Right lobe of liver (tissue), 6 donors: ENCODE results near the gene REXO1. TPM values are rescaled to one million over a fixed set of nuclear protein-coding genes. Genes with fewer than 3 reads are reported as not detected.
A peak's percentile ranks its signal among the peaks of the same experiment; 100 is the strongest.

Source experiments
- ATAC-seq, 4 donors: fragments of 200-7000 bp; cut with Tn5 transposase; one replicate each; pipeline ENCODE4 v1.9.1; 2020; ENCODE audit warnings: mild to moderate bottlenecking in 4 of 4, moderate library complexity in 4 of 4
- DNase-seq, 3 donors: peaks; one replicate each; pipeline ENCODE4 v3.0.0-alpha.2; 2020
- H3K27ac ChIP-seq, 3 donors: fragments of 200-600 bp; one replicate each; pipeline ENCODE4 v1.8.0; 2022
- H3K27me3 ChIP-seq, 2 donors: fragments of 200-600 bp; one replicate each; pipeline ENCODE4 v1.8.0; 2022
- H3K36me3 ChIP-seq, 4 donors: fragments of 200-600 bp; sonication (generic) in 1 of 4; one replicate each; pipeline versions ENCODE4 v1.5.1 to v1.8.0; 2017 to 2022; ENCODE audit warnings: control low read depth in 1 of 4
- H3K4me1 ChIP-seq, 4 donors: fragments of 200-600 bp; sonication (generic) in 1 of 4; one replicate each; pipeline versions ENCODE4 v1.5.1 to v1.8.0; 2017 to 2022; ENCODE audit warnings: control low read depth in 1 of 4
- H3K4me3 ChIP-seq, 3 donors: fragments of 200-600 bp; one replicate each; pipeline ENCODE4 v1.8.0; 2022
- H3K9me3 ChIP-seq, 4 donors: fragments of 200-600 bp; sonication (generic) in 1 of 4; one replicate each; pipeline versions ENCODE4 v1.5.1 to v1.8.0; 2017 to 2022; ENCODE audit warnings: control low read depth in 1 of 4
- CTCF ChIP-seq, 4 donors: fragments of 200-600 bp in 3 of 4; fragments of 450-650 bp in 1 of 4; IDR thresholded peaks; one replicate each; pipeline versions ENCODE4 v1.5.1 to v1.8.0; 2016 to 2022; ENCODE audit warnings: antibody characterized with exemption in 4 of 4, mild to moderate bottlenecking in 2 of 4
- POLR2A ChIP-seq: fragments of 450-650 bp; IDR thresholded peaks from one replicate; pipeline ENCODE4 v1.6.1; 2017; ENCODE audit warnings: antibody characterized with exemption, mild to moderate bottlenecking
- WGBS: methylation state at CpG from one replicate; pipeline ENCODE4 v1.1.6; 2018; ENCODE audit warnings: low coverage, low lambda C conversion rate; ENCODE audit not compliant: insufficient coverage; ENCODE audit errors: missing lambda C conversion rate; 5-methylcytosine and 5-hydroxymethylcytosine counted together
- intact Hi-C, 2 donors: fragments of 100-400 bp; cut with DNase I; formaldehyde crosslinking; loops; one replicate each; pipeline versions ENCODE4 v1.11.2 to v1.14.1; 2022
- total RNA-seq, 6 experiments: library from RNA; depleted of rRNA in 2 of 6; stranded (reverse); fragments of >200 nt in 2 of 6; fragmentation: NEBNext Ultra II Directional in 3 of 6; extraction: Animal tissue kit (Norgen Biotek cat#: 25700) in 3 of 6; gene quantifications; one replicate each; pipeline versions ENCODE4 v1.1.0 to v1.2.4, GENCODE V29; 2016 to 2023
- donor health status: DM: no; HTN: yes; CAD: no.
- donor health status: DM: no; HTN: no; CAD: no.
- donor health status: DM: no; HTN: no; CAD: no.
- donor health status: DM: no; HTN: yes; CAD: no.
- donor health status: DM: no; HTN: yes; CAD: no.

The REXO1 gene
- total RNA-seq, 6 experiments from 2014 or later = 8.0 to 17.7 (median 12.6) TPM

- no CpG with 5 or more reads among the region's 16 CpGs for WGBS
- intact Hi-C loops = no loop called here
- no peaks in the 10 kb centered on the region for H3K27me3 ChIP-seq
- ATAC-seq = no peak
- TF ChIP-seq POLR2A = no peak
- no peak for TF ChIP-seq CTCF (IDR thresholded peaks at IDR 0.05)
- H3K4me3 ChIP-seq = no peak overlapping the region
- H3K9me3 ChIP-seq = no peaks in the 10 kb centered on the region
- DNase-seq = no peak
- peaks cover 0 to 43% (median 22%) of the 10 kb centered on the region in 4 donors for H3K4me1 ChIP-seq
- no peak overlapping the region for H3K27ac ChIP-seq
- no peaks in the 10 kb centered on the region for H3K36me3 ChIP-seq
Measured at GRCh38 chr19:1845125-1845515, 3.2 kb downstream of the REXO1 start.

GRCh38 chr19:1844513-1845124, 3.7 kb downstream of the REXO1 start:
- H3K4me3 ChIP-seq = no peak overlapping the region
- H3K27ac ChIP-seq = no peak overlapping the region
- intact Hi-C loops = no loop called here
- H3K27me3 ChIP-seq = no peaks in the 10 kb centered on the region
- no peak for TF ChIP-seq CTCF (IDR thresholded peaks at IDR 0.05)
- no peak for TF ChIP-seq POLR2A
- no peaks in the 10 kb centered on the region for H3K36me3 ChIP-seq
- peak in 1 of 3 donors; percentile 25 for DNase-seq
- no peaks in the 10 kb centered on the region for H3K9me3 ChIP-seq
- H3K4me1 ChIP-seq = peaks cover 0 to 48% (median 23%) of the 10 kb centered on the region in 4 donors
- no peak for ATAC-seq
- WGBS = 46% methylated on average over 7 of the region's 19 CpGs

- DNase-seq (peak in 1 of 3 donors; percentile 22), ATAC-seq (no peak)
- no peaks in the 10 kb centered on the region for H3K9me3 ChIP-seq
- peaks cover 0 to 56% (median 27%) of the 10 kb centered on the region in 4 donors for H3K4me1 ChIP-seq
- no peaks in the 10 kb centered on the region for H3K36me3 ChIP-seq
- no peak overlapping the region for H3K4me3 ChIP-seq
- intact Hi-C loops = no loop called here
- H3K27ac ChIP-seq = no peak overlapping the region
- TF ChIP-seq CTCF (IDR thresholded peaks at IDR 0.05) = peak in 1 of 4 donors; percentile 11
- TF ChIP-seq POLR2A = no peak
- 60% methylated on average over 4 of the region's 25 CpGs for WGBS
- H3K27me3 ChIP-seq = no peaks in the 10 kb centered on the region
Measured at GRCh38 chr19:1843646-1844394, 4.5 kb downstream of the REXO1 start.

GRCh38 chr19:1843116-1843515, 5.2 kb downstream of the REXO1 start:
- intact Hi-C loops = no loop called here
- Histone ChIP-seq H3K36me3 (no peaks in the 10 kb centered on the region), H3K9me3 (no peaks in the 10 kb centered on the region), H3K27ac (no peak overlapping the region), H3K4me1 (peaks cover 0 to 64% (median 31%) of the 10 kb centered on the region in 4 donors), H3K27me3 (no peaks in the 10 kb centered on the region), H3K4me3 (no peak overlapping the region)
- no CpG with 5 or more reads among the region's 22 CpGs for WGBS
- TF ChIP-seq POLR2A = no peak
- no peak for TF ChIP-seq CTCF (IDR thresholded peaks at IDR 0.05)
- DNase-seq (no peak), ATAC-seq (no peak)
